Measurements from ENCODE around the gene PXN. TPM values are rescaled to one million over a fixed set of nuclear protein-coding genes. Genes with fewer than 3 reads are reported as not detected.
A peak's percentile ranks its signal among the peaks of the same experiment; 100 is the strongest.
"Not testable (repeated sequence)": the region's sequence is repeated elsewhere in the genome, so short reads cannot be mapped to it uniquely, and the experiment has no call there.

Gene PXN
- polyA plus RNA-seq, 3 donors: 73.5 to 86.4 (median 77.1) TPM

GRCh38 chr12:120246705-120247104 lies 18.8 kb downstream of the PXN start:
- not testable (repeated sequence) for DNase-seq

- no peak for DNase-seq
Measured at GRCh38 chr12:120242971-120243699, 22.4 kb downstream of the PXN start.

- no peak for DNase-seq
Measured at GRCh38 chr12:120242275-120242799, 23.2 kb downstream of the PXN start.

- no peak for DNase-seq
Measured at GRCh38 chr12:120241561-120242274, 23.8 kb downstream of the PXN start.

GRCh38 chr12:120240495-120240833 lies 25.1 kb downstream of the PXN start:
- DNase-seq: no peak

- no peak for DNase-seq
Measured at GRCh38 chr12:120239776-120240494, 25.6 kb downstream of the PXN start.

- DNase-seq: no peak
Measured at GRCh38 chr12:120238839-120239445, 26.6 kb downstream of the PXN start.

- DNase-seq: no peak
Measured at GRCh38 chr12:120238217-120238616, 27.3 kb downstream of the PXN start.

- no peak for DNase-seq
Measured at GRCh38 chr12:120237360-120238171, 28.0 kb downstream of the PXN start.

GRCh38 chr12:120236809-120237208 lies 28.7 kb downstream of the PXN start:
- DNase-seq: not testable (repeated sequence)

- DNase-seq: peak; percentile 64
Measured at GRCh38 chr12:120235369-120236323, 29.9 kb downstream of the PXN start.

- DNase-seq: peak; percentile 88
Measured at GRCh38 chr12:120234643-120235368, 30.7 kb downstream of the PXN start.

- no peak for DNase-seq
Measured at GRCh38 chr12:120231316-120232011, 34.1 kb downstream of the PXN start.

GRCh38 chr12:120230974-120231315 lies 34.6 kb downstream of the PXN start:
- no peak for DNase-seq

GRCh38 chr12:120230326-120230973 lies 35.1 kb downstream of the PXN start:
- peak; percentile 73 for DNase-seq

- no peak for DNase-seq
Measured at GRCh38 chr12:120229487-120230325, 35.8 kb downstream of the PXN start.

GRCh38 chr12:120229071-120229486 lies 36.5 kb downstream of the PXN start:
- no peak for DNase-seq

Data from renal pelvis (tissue), 4 donors.